ENCODE results near the gene SNRPN. TPM values are rescaled to one million over a fixed set of nuclear protein-coding genes. Genes with fewer than 3 reads are reported as not detected.
A peak's percentile ranks its signal among the peaks of the same experiment; 100 is the strongest.

The SNRPN gene
- total RNA-seq, 6 experiments from 2014 or later, result 68.4 to 91.0 (median 88.8) TPM

- Mint-ChIP-seq H3K36me3 (ENCODE audit: low read depth) (0 out of 2 replicates have a peak, but pooled peaks cover 5% of the 10 kb centered on the region), H3K27ac (peak overlapping the region; percentile 87), H3K4me1 (ENCODE audit: low read depth) (no peaks in the 10 kb centered on the region), H3K27me3 (ENCODE audit: insufficient read depth) (peaks cover 3% of the 10 kb centered on the region), H3K9me3 (peaks cover under 1% of the 10 kb centered on the region; the same call in 1 of the 2 replicates), H3K4me3 (peak overlapping the region; percentile 96)
- DNase-seq, result peak; percentile 32
- TF ChIP-seq, protein P1, sequence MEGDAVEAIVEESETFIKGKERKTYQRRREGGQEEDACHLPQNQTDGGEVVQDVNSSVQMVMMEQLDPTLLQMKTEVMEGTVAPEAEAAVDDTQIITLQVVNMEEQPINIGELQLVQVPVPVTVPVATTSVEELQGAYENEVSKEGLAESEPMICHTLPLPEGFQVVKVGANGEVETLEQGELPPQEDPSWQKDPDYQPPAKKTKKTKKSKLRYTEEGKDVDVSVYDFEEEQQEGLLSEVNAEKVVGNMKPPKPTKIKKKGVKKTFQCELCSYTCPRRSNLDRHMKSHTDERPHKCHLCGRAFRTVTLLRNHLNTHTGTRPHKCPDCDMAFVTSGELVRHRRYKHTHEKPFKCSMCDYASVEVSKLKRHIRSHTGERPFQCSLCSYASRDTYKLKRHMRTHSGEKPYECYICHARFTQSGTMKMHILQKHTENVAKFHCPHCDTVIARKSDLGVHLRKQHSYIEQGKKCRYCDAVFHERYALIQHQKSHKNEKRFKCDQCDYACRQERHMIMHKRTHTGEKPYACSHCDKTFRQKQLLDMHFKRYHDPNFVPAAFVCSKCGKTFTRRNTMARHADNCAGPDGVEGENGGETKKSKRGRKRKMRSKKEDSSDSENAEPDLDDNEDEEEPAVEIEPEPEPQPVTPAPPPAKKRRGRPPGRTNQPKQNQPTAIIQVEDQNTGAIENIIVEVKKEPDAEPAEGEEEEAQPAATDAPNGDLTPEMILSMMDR (IDR thresholded peaks at IDR 0.05), result no peak
Observed at GRCh38 chr15:24956111-24956838, 1.5 kb downstream of the SNRPN start.

DNA sequence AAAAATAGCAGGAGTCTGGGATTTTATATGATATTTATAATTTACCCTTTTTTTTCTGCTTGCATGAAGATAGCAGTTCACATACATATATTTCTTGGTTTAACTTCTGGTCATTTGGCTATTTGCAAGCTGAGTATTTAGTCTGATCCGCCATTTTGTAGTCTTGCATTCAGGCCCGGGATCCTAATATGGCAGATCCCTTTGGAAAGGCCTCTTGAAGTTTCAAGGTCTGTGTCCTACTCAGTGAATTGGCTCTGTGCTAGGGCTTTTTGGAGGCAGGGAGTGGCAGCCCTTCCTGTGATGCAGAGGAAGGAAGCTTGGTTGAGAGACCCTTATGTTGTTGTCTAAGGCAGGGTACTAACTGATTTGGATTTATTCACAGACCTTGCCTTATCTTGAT is 2.9 kb downstream of the SNRPN start:
- no peak overlapping the region for H3K27ac Mint-ChIP-seq
- 0 out of 2 replicates have a peak, but pooled peaks cover 5% of the 10 kb centered on the region for H3K36me3 Mint-ChIP-seq (ENCODE audit: low read depth)
- no peak overlapping the region for H3K4me3 Mint-ChIP-seq
- H3K4me1 Mint-ChIP-seq (ENCODE audit: low read depth), result no peaks in the 10 kb centered on the region
- DNase-seq, result no peak
- TF ChIP-seq, protein P1 (IDR thresholded peaks at IDR 0.05), result no peak
- H3K9me3 Mint-ChIP-seq, result no peaks in the 10 kb centered on the region
- peaks cover 3% of the 10 kb centered on the region for H3K27me3 Mint-ChIP-seq (ENCODE audit: insufficient read depth)

DNA sequence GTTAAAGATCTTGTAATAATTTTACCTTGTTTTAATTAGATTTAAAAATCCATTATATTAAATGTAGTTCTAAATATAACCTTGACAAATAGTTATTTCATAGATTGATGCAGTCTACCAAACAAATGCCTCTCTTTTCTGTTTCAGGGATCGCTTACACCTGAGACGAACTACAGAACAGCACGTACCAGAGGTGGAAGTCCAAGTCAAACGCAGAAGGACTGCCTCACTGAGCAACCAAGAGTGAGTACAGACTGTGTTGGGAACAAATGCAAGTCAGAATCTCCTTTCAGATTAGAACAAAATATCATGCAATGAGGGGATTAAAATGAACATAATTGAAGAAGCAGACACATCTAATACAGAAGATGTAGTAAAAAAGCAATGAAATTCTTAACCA is 7.2 kb downstream of the SNRPN start:
- TF ChIP-seq, protein P1 (IDR thresholded peaks at IDR 0.05), result no peak
- H3K27ac Mint-ChIP-seq, result no peak overlapping the region
- H3K4me1 Mint-ChIP-seq (ENCODE audit: low read depth), result no peaks in the 10 kb centered on the region

DNA sequence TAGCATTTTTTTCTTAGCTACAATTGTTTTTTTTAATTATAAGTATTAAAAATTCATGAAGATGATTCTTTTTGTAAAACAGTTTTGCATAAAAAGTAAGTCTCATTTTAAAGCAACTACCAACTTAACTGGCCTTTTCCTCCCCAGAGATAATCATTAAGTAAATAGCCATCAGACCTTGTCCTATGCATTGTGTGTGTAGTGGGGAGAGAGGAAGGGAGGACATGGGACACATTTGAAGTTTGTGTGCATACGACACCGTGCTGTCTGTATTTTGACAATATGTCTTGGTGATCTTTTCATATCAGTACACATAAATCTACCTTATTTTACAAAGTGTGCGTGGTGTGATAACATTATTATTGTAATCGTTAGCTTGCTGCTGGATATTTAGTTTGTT is 8.1 kb downstream of the SNRPN start:
- no peaks in the 10 kb centered on the region for H3K27me3 Mint-ChIP-seq (ENCODE audit: insufficient read depth)
- TF ChIP-seq, protein P1 (IDR thresholded peaks at IDR 0.05), result no peak
- H3K9me3 Mint-ChIP-seq, result peaks cover 8% of the 10 kb centered on the region; the same call in 1 of the 2 replicates
- no peak overlapping the region for H3K27ac Mint-ChIP-seq
- DNase-seq, result no peak
- H3K4me1 Mint-ChIP-seq (ENCODE audit: low read depth), result no peaks in the 10 kb centered on the region
- H3K36me3 Mint-ChIP-seq (ENCODE audit: low read depth), result peaks cover 21% of the 10 kb centered on the region
- H3K4me3 Mint-ChIP-seq, result no peak overlapping the region

More for the DNA sequence above, 7.2 kb downstream of the SNRPN start:
- no peak for DNase-seq
- H3K27me3 Mint-ChIP-seq (ENCODE audit: insufficient read depth), result no peaks in the 10 kb centered on the region
- H3K4me3 Mint-ChIP-seq, result no peak overlapping the region
- H3K36me3 Mint-ChIP-seq (ENCODE audit: low read depth), result peaks cover 17% of the 10 kb centered on the region
- peaks cover 8% of the 10 kb centered on the region; the same call in 1 of the 2 replicates for H3K9me3 Mint-ChIP-seq

DNA sequence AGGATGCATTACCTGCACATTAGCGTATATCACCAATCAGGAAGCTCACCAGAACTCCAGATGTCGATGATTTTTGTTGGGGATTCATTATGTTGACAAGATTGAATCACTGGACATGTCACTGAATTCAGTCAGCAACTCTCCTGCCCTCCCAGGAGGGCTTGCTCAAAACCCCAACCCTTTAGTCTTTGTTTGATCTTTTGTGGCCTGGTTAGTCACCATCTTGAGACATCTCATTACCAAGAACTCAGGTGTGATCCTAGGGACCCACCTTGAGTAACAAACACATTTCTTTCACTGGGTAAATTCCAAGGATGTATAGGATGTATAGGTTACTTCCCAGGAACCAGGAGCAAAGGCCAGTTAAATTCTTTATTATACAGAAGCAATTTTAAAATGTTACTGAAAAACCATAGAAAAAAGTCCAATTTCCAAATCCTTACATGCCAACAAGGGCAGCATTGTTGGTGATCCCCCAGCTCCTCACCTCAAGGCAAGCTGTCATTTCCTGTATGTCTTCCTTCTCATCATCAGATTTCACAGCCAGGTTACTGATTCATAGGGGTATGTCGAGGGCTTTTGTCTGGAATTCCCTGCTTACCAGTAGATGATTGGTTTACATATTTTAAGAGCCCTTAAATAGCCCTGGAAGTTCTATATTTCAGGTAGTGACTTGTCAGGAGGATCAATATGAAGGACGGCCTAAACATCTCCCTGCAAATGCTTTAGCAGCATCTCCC is 11.7 kb downstream of the SNRPN start:
- Mint-ChIP-seq H3K27me3 (ENCODE audit: insufficient read depth) (no peaks in the 10 kb centered on the region), H3K4me1 (ENCODE audit: low read depth) (no peaks in the 10 kb centered on the region), H3K4me3 (no peak overlapping the region), H3K27ac (no peak overlapping the region), H3K36me3 (ENCODE audit: low read depth) (peaks cover 26% of the 10 kb centered on the region), H3K9me3 (peaks cover 8% of the 10 kb centered on the region; the same call in 1 of the 2 replicates)
- TF ChIP-seq, protein P1 (IDR thresholded peaks at IDR 0.05), result no peak
- DNase-seq, result no peak

Measured in HFFc6 (cell line).